NCI-H446 treated with DMSO at 0.1 percent for 48 hours (cell line): ENCODE data around the gene NCL.

ENCODE experiments used
- DNase-seq: peaks from one replicate; lab custom pipeline; 2025; lab: John Stamatoyannopoulos, UW

NCL gene

GRCh38 chr2:231463698-231464575, at the start of gene NCL:
TSS of gene NCL (minus strand) at chr2:231464484. CDS start at chr2:231464353, 131 bp downstream.
- peak; percentile 95 for DNase-seq

DNA sequence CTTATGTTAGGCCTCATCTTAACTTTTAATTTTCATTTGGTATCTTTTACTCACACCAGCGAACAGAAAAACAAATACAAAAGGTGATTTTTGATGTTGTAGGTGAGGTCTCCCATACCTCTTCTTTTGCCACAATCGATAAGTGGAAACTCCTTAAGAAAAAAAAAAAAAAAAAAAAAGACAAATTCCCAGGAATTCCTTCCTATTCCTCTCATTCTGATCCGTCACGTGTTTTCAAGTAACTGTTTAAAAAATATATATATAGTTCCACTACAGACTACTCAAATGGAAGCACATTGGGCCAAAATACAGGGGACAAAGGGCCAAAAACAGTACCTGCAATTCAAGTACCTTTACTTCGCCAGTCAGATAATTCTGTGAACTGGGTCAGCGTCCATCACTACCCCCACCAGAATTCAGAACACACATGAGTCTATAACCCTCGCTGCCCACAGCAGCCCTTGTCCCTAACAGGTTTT, 49.5 kb upstream of the NCL start:
- DNase-seq = no peak

DNA sequence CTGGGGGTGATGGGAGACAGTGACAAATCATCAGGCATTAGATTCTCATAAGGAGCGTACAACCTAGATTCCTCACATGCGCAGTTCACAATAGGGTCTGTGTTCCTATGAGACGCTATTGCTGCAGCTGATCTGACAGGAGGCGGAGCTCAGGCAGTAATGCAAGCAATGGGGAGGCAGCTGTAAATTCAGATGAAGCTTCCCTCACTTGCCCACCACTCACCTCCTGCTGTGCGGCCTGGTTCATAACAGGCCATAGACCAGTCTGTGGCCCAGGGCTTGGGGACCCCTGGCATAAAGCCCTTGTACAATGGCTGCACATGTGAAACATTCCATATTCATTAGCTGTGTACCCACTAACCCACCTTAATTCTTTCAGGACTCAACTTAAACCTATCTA, 47.9 kb upstream of the NCL start:
- no peak for DNase-seq

DNA sequence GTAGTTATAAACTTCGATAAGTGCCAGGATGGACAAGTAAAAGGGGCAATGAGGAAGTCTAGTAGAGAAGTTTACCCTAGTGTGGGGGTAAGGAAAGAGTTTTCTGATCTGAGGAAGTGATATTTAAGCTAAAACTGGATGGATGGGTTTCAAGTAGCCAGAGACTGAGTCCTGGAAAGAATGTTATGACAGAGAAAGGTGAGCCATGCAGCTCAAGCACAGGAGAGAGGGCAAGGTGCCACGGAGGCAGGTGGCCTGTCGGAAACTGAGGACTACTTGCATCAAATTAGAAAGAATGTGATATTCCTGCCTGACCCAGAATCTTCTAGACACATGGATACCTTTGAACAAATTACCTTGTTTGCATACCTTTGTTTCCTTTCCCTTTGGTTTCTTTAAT, 39.5 kb upstream of the NCL start:
- DNase-seq = no peak

DNA sequence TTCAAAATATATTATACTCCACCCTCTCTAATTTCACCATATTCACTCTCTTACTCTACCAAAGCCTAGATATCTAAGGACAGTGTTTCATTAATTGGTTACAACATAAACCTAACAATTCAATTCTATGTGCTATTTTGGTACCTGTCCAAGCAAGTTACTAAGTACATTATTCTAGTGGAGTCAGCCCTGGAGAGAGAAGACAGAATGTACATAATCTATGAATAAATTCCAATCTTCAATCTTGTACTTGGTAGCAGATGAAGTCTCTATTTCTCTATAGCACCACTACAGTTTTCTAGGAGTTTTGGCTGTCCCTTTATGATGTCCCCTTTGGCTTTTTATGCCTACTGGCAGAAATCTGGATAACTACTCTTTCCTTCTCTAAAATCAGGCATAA, 38.3 kb upstream of the NCL start:
- DNase-seq = no peak

DNA sequence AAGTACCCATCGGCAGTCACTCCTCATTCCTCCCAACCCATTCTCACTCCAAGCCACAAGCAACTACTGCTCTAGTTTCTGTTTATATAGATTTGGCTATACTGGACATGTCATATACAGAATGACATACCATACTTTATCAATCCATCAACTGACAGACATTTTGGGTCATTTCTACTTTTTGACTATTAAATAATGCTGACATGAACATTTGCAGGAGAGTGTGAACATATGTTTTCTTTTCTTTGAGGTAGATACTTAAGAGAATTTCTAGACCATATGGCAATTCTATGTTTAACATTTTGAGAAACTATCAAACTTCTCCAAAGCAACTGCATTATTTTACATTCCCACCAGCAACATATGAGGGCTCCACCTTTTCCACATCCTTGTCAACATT, 33.4 kb upstream of the NCL start:
- no peak for DNase-seq

DNA sequence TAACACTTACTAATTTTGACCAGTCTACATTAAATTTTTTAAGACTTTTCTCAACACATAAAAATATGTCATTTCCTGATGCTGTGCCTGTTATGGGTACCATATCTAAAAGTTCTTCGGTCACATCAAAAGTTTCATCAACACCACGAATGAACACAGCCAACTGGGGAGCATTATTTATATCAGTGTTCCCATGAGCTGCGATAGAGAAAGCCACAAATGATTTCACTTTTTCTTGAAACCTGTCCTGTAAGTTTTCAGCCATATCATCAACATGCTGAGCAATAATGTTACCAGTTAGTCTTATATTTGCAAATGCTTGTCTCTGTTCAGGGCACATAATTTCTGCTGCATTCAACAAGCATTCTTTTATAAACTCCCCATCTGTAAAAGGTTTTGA, 30.4 kb upstream of the NCL start:
- DNase-seq = no peak

DNA sequence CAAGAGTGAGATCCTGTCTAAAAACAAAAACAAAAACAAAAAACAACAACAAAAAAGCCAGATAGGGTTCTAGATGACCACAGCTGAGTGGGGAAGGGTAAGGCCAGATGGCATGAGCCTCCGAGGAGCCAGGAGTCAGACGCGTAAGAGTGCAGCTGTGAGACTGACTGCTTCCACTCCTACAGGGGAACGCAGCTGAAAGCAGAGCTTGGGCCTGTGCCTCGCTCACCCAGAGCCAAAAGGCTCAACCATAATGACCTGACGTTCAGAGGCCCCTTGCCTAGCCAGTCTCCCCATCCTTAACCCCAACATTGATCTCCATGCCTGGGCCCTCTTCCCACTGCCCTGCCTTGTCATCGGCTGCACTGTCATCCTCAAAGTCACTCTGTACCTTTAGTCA, 26.5 kb upstream of the NCL start:
- no peak for DNase-seq

GRCh38 chr2:231489990-231490389, 25.7 kb upstream of the NCL start:
- DNase-seq = no peak

- no peak for DNase-seq
Measured at GRCh38 chr2:231488331-231488730, 24.0 kb upstream of the NCL start.

- no peak for DNase-seq
Measured at GRCh38 chr2:231486851-231487596, 22.7 kb upstream of the NCL start.

DNA sequence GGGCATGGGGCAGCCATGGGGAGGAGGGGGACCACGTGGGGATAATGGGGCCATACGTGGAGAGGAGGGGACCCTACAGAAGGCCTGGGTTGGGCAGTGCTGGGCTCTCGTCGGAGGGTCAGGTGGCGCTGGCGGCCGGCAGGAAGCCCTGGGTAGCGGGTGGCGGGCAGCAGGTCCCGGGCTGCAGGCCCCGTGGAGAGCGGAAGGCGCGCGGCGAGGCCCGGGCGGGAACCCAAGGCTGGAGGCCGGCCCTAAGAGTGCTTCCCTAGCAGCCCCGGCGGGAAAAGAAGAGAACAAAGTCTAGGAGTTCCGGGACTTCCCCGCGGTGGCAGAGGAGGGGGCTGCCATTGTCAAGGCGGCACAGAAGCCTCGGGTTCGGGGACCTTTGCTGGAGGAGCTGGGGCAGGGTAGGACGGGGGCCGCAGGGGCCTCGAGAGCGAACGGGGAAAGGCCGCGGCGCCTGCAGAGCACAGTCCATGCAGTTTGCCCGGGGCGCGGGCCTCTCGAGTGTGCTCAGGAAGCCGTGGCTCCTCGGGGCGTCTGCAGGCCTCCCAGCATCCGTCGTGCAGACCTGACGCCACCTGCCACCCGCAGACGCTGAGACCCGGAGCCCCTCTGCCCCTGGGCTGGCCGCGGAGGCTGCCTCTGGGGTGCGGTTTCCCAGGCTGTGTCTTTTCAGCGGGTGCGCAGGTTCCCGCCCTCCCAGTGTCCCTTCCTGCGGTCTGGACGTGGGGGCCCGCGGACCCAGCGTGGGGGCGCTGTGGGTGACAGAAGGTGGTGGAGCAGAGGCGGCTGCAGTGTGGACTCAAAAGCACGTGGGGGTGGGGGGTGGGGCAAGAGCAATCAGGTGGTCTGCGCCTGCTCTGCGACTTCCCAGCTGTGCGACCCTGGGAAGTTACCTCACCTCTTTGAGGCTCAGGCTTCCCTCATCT, 19.4 kb upstream of the NCL start:
- no peak for DNase-seq

DNA sequence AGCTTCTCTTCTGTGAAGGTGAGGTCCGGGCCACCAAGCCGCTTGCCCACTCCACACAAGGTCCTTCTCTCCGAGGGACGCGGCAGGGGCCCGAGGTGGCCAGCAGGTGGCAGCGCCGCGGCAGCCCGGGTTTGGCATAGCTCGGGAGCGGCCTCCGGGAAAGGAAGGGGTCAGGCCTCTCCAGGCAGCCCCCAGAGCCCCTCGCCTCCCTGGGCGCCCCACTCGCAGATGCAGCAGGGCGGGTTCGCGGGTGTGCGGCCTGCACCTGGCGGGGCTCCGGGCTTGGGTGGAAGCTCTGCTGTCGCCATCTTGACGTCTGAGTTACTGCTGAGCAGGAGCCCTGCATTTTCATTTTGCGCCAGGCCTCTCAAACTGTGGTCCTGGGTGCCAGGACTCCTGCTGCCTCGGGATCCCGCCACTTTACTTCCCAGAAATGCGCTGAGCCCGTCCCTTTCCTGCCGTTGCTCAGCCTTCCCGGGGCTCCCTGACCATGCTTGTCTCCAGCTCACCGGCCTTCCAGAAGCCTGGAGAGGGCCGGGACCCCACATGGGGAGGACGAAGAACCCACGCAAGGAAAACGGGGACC, 18.6 kb upstream of the NCL start:
- peak; percentile 17 for DNase-seq

GRCh38 chr2:231480781-231481180, 16.5 kb upstream of the NCL start:
- DNase-seq = no peak

- no peak for DNase-seq
Measured at GRCh38 chr2:231479455-231479854, 15.2 kb upstream of the NCL start.

GRCh38 chr2:231476920-231477319, 12.6 kb upstream of the NCL start:
- no peak for DNase-seq

- no peak for DNase-seq
Measured at GRCh38 chr2:231475965-231476364, 11.7 kb upstream of the NCL start.

DNA sequence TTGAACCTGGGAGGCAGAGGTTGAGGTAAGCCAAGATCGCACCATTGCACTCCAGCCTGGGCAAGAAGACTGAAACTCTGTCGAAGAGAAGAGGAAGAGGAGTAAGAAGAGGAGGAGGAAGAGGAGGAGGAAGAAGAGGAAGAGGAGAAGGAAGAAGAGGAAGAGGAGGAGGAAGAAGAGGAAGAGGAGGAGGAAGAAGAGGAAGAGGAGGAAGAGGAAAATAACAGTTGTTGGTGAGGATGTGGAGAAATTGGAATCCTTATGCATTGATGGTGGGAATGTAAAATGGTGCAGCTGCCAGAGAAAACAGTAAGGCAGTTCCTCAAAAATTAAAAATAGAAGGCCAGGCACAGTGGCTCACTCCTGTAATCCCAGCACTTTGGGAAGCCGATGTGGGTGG, 8.5 kb upstream of the NCL start:
- DNase-seq = no peak

GRCh38 chr2:231470246-231470900, 6.1 kb upstream of the NCL start:
- no peak for DNase-seq

DNA sequence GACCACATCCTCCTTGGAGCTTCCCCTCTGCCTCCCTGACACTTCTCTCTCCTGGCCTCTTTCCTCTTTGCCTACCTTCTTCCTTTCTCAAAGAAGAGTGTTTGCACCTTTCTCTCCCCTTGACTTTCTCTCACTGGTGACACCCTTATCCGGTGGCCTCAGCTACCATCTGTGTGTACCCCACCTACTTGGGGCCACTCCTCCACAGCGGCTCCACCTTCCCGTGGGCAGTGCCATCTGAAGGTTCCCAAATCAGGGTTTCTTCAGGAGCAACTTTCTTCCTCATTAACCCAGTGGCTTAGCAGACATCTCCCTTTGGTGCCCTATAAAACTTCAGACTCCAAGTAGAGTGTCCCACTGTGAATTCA, 5.3 kb upstream of the NCL start:
- no peak for DNase-seq
